Measurements from ENCODE around the gene LRP6. TPM values are rescaled to one million over a fixed set of nuclear protein-coding genes. Genes with fewer than 3 reads are reported as not detected.

The LRP6 gene
- total and polyA plus RNA-seq, 2 experiments from 2014 or later = 18.1 to 25.4 TPM

DNA sequence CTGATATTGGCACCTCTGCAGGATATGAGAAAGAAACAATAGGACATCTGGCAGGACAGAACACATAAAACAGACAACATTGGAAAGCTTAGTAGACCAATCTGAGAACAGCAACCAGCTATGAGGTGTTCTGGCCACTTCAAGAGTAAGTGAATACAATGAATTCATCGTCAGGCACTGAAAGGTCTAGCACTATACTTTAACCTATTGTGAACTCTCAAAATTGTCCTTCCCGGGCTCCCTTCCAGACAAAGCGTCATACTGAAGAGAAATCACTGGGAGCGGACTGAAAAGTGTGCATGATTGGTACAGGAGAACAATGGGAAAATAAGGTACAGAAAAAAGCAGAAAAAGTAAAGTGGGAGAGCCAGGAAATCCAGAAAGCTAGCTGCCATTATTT is 75.8 kb downstream of the LRP6 start:
- no peaks in the 10 kb centered on the region for H3K9me3 ChIP-seq (ENCODE audit: low read depth)
- no peaks in the 10 kb centered on the region for H3K27me3 ChIP-seq
- H3K27ac ChIP-seq = no peak overlapping the region
- no peak overlapping the region for H3K4me3 ChIP-seq
- H3K4me1 ChIP-seq (ENCODE audit: low read depth) = peaks cover 8% of the 10 kb centered on the region
- TF ChIP-seq, protein P1, sequence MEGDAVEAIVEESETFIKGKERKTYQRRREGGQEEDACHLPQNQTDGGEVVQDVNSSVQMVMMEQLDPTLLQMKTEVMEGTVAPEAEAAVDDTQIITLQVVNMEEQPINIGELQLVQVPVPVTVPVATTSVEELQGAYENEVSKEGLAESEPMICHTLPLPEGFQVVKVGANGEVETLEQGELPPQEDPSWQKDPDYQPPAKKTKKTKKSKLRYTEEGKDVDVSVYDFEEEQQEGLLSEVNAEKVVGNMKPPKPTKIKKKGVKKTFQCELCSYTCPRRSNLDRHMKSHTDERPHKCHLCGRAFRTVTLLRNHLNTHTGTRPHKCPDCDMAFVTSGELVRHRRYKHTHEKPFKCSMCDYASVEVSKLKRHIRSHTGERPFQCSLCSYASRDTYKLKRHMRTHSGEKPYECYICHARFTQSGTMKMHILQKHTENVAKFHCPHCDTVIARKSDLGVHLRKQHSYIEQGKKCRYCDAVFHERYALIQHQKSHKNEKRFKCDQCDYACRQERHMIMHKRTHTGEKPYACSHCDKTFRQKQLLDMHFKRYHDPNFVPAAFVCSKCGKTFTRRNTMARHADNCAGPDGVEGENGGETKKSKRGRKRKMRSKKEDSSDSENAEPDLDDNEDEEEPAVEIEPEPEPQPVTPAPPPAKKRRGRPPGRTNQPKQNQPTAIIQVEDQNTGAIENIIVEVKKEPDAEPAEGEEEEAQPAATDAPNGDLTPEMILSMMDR (IDR thresholded peaks at IDR 0.05; ENCODE audit: low read depth, low read length) = no peak
- no peaks in the 10 kb centered on the region for H3K36me3 ChIP-seq
- no peak for DNase-seq (ENCODE audit: low read depth in 1 of 2, low spot score in 1 of 2)

DNA sequence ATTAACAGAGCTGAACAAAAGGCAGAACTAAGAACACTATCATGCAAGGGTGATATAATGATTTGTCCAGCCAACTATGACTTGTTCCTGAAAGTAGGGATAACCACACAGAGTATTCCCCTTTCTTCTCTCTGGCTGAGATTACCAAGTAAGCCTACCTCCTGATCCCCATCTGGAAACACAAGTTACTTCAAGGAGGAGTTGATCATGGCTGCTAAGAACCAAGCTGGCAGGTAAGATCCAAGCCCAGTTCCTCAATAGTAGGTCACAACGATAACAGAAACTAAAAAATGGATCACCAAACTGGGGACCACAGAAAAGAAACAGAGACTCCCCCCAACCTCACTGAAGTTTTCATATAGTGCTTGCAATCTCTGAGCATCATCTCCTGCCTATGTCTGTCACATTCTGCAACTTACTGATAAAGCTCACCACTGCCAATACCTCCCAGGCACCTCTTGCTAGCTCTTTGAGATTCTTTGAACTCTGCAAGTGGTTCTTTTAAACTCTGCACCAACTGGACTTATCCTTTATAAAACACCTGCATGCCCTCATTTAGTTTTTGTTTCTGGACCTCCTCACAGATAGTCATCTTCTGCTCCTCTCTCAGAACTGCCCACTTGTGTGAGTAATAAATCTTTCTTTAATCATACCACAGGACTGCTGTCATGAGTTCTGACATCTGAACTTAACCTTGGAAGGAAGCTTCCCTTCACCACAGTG is 76.6 kb downstream of the LRP6 start:
- TF ChIP-seq, protein P1 (IDR thresholded peaks at IDR 0.05; ENCODE audit: low read depth, low read length) = no peak
- H3K27me3 ChIP-seq = no peaks in the 10 kb centered on the region
- no peaks in the 10 kb centered on the region for H3K9me3 ChIP-seq (ENCODE audit: low read depth)
- H3K27ac ChIP-seq = no peak overlapping the region
- no peak overlapping the region for H3K4me3 ChIP-seq
- no peak for DNase-seq (ENCODE audit: low read depth in 1 of 2, low spot score in 1 of 2)
- H3K36me3 ChIP-seq = no peaks in the 10 kb centered on the region
- H3K4me1 ChIP-seq (ENCODE audit: low read depth) = peaks cover 8% of the 10 kb centered on the region

DNA sequence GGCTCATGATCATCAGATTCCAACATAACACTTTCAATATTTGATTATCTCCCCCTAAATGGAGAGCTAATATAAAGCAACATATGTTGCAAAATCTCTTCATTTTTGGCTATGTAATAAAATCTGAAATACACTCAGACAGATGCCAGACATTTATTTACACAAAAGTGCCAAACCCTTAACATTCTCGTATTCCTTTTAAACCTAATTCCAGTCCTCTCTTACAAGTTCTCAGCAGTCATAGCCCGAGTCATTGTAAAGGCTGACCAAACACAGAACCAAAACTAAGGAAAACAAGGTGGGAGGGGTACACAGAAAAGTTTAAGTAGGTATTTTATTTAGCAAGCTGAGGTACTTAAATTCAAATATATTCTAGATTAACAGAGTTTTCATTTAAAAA is 81.4 kb downstream of the LRP6 start:
- H3K27ac ChIP-seq = no peak overlapping the region
- TF ChIP-seq, protein P1 (IDR thresholded peaks at IDR 0.05; ENCODE audit: low read depth, low read length) = no peak
- no peak for DNase-seq (ENCODE audit: low read depth in 1 of 2, low spot score in 1 of 2)

DNA sequence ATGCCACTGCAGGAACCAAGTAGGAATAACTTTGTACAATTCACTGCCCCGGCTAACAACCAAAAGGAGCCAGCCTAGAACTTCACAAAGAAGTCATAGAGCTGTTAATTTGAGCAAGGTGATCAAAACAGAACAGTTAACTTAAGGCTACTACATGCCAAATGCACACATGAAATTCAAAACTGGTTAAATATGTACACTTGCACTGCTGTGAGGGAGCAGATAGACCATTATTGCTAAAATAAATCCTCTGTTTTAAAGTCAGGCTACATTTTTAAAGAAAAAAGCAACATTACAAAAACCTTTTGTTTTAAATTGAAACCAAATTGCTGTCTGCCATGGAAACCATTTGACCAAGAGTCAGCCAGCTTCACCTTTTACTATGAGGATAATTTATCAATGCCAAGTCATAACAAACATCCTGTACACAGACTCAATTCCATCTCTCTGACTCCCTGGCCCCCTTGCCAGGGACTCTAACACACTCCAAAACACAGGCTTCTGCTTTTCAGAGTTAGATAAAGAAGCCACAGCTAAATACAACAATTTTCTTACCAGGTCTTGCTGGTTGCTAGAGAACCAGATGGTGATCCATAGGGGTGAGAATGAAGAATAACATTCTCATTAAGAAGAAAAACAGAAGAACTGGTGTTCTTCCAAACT is 84.0 kb downstream of the LRP6 start:
- Histone ChIP-seq H3K27me3 (no peaks in the 10 kb centered on the region), H3K36me3 (peaks cover 17% of the 10 kb centered on the region), H3K4me1 (ENCODE audit: low read depth) (peaks cover 14% of the 10 kb centered on the region), H3K4me3 (no peak overlapping the region), H3K27ac (peak overlapping the region; percentile 24), H3K9me3 (ENCODE audit: low read depth) (no peaks in the 10 kb centered on the region)
- TF ChIP-seq, protein P1 (IDR thresholded peaks at IDR 0.05; ENCODE audit: low read depth, low read length) = no peak
- peak; percentile 11 to 54 for DNase-seq (ENCODE audit: low read depth in 1 of 2, low spot score in 1 of 2)

More for the DNA sequence above, 81.4 kb downstream of the LRP6 start:
- H3K9me3 ChIP-seq (ENCODE audit: low read depth) = no peaks in the 10 kb centered on the region
- H3K4me3 ChIP-seq = no peak overlapping the region
- peaks cover 14% of the 10 kb centered on the region for H3K4me1 ChIP-seq (ENCODE audit: low read depth)
- H3K27me3 ChIP-seq = no peaks in the 10 kb centered on the region
- H3K36me3 ChIP-seq = peaks cover 6% of the 10 kb centered on the region

DNA sequence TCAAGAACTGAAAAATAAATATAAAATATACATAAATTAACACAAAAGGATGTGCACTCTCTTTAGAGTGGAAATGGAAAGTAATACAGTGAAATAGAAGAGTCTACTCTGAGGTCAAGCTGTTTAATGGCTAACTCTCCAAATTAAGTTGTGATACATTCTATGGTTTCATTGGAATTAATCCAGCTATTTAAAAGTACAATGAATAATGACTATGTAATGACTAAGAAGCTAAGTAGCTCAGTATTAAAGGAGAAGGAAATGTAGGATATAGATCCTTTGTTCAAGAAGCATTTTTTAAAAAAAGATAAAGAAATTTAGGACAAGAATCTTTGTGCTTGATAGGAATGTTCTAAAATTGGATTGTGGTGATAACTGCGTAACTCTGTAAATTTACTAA is 85.3 kb downstream of the LRP6 start:
- Histone ChIP-seq H3K9me3 (ENCODE audit: low read depth) (no peaks in the 10 kb centered on the region), H3K27me3 (no peaks in the 10 kb centered on the region), H3K27ac (no peak overlapping the region), H3K4me1 (ENCODE audit: low read depth) (peaks cover 14% of the 10 kb centered on the region), H3K4me3 (no peak overlapping the region), H3K36me3 (peaks cover 17% of the 10 kb centered on the region)
- peak in 1 of 2 donors; percentile 40 for DNase-seq (ENCODE audit: low read depth in 1 of 2, low spot score in 1 of 2)
- TF ChIP-seq, protein P1 (IDR thresholded peaks at IDR 0.05; ENCODE audit: low read depth, low read length) = no peak

Data from cardiac muscle cell (in vitro differentiated cells and primary cell).